ENCODE results near the gene FASTK.
A peak's percentile ranks its signal among the peaks of the same experiment; 100 is the strongest.

Gene FASTK

DNA sequence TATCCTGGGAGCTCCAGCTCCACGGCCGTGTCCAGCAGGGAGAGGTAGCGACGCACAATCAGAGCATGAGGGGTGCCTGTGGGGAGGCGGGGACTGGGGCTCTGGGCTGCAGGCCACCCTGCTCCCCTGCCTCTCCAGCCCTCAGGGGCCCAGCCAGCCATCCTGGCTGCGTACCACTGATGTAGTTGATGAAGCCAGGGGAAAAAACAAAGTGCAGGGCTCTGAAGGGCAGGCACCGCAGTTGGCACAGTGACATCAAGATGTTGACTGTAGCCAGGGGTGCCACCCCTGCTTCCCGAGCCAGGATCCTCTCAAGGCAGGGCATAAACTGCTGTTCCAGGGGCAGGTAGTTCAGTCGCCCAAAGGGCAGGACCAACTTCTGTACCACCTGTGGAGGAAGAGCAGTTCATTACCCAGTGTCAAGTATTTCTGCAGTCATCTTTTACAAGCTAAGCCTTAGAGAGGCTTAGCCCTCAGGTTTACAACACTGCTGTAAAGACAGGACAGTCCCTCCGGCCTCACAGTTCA is 2.8 kb downstream of the FASTK start:
- Mint-ChIP-seq H3K36me3 (ENCODE audit: low read depth) (peaks cover 19% of the 10 kb centered on the region), H3K27me3 (ENCODE audit: low read depth) (no peaks in the 10 kb centered on the region), H3K9me3 (no peaks in the 10 kb centered on the region), H3K27ac (peak overlapping the region; percentile 9 to 84 (median 82)), H3K4me1 (peaks cover 22% of the 10 kb centered on the region), H3K4me3 (peak overlapping the region; percentile 75 to 93 (median 91))
- TF ChIP-seq, protein P1, sequence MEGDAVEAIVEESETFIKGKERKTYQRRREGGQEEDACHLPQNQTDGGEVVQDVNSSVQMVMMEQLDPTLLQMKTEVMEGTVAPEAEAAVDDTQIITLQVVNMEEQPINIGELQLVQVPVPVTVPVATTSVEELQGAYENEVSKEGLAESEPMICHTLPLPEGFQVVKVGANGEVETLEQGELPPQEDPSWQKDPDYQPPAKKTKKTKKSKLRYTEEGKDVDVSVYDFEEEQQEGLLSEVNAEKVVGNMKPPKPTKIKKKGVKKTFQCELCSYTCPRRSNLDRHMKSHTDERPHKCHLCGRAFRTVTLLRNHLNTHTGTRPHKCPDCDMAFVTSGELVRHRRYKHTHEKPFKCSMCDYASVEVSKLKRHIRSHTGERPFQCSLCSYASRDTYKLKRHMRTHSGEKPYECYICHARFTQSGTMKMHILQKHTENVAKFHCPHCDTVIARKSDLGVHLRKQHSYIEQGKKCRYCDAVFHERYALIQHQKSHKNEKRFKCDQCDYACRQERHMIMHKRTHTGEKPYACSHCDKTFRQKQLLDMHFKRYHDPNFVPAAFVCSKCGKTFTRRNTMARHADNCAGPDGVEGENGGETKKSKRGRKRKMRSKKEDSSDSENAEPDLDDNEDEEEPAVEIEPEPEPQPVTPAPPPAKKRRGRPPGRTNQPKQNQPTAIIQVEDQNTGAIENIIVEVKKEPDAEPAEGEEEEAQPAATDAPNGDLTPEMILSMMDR (IDR thresholded peaks at IDR 0.05; ENCODE audit: unreplicated experiment in 3 of 3) = no peak

GRCh38 chr7:151076863-151077704 is 3.5 kb downstream of the FASTK start:
- no peak overlapping the region for H3K27ac Mint-ChIP-seq
- no peaks in the 10 kb centered on the region for H3K27me3 Mint-ChIP-seq (ENCODE audit: low read depth)
- H3K4me1 Mint-ChIP-seq = peaks cover 18% of the 10 kb centered on the region
- H3K4me3 Mint-ChIP-seq = peak overlapping the region in 2 of 3 experiments; percentile 19 to 25
- peaks cover 22% of the 10 kb centered on the region for H3K36me3 Mint-ChIP-seq (ENCODE audit: low read depth)
- TF ChIP-seq, protein P1 (IDR thresholded peaks at IDR 0.05; ENCODE audit: unreplicated experiment in 3 of 3) = peak in 1 of 3 experiments; percentile 30
- H3K9me3 Mint-ChIP-seq = no peaks in the 10 kb centered on the region

- Mint-ChIP-seq H3K4me1 (peaks cover 18% of the 10 kb centered on the region), H3K36me3 (ENCODE audit: low read depth) (peaks cover 26% of the 10 kb centered on the region), H3K4me3 (no peak overlapping the region), H3K27ac (no peak overlapping the region), H3K9me3 (no peaks in the 10 kb centered on the region), H3K27me3 (ENCODE audit: low read depth) (no peaks in the 10 kb centered on the region)
- TF ChIP-seq, protein P1 (IDR thresholded peaks at IDR 0.05; ENCODE audit: unreplicated experiment in 3 of 3) = no peak
These were observed 4.6 kb downstream of the FASTK start for GRCh38 chr7:151075978-151076426.

DNA sequence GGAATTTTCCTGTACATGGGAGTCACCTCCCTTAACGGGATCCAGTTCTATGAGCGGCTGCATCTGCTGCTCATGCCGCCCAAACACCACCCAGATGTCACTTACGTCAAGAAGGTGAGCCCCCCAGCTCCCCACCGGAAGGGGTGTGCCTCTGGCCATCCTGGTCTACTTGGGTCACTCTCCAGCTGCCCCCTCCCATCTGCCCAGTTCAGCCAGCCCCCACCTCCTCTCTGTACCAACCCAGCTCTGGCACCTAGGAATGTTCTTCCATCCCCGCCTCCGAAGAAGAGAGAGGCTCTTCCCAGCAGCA is 5.0 kb downstream of the FASTK start:
- TF ChIP-seq, protein P1 (IDR thresholded peaks at IDR 0.05; ENCODE audit: unreplicated experiment in 3 of 3) = no peak
- H3K4me3 Mint-ChIP-seq = peak overlapping the region in 2 of 3 experiments; percentile 14 to 37
- peaks cover 26% of the 10 kb centered on the region for H3K36me3 Mint-ChIP-seq (ENCODE audit: low read depth)
- no peaks in the 10 kb centered on the region for H3K9me3 Mint-ChIP-seq
- no peak overlapping the region for H3K27ac Mint-ChIP-seq
- no peaks in the 10 kb centered on the region for H3K27me3 Mint-ChIP-seq (ENCODE audit: low read depth)
- peaks cover 18% of the 10 kb centered on the region for H3K4me1 Mint-ChIP-seq

DNA sequence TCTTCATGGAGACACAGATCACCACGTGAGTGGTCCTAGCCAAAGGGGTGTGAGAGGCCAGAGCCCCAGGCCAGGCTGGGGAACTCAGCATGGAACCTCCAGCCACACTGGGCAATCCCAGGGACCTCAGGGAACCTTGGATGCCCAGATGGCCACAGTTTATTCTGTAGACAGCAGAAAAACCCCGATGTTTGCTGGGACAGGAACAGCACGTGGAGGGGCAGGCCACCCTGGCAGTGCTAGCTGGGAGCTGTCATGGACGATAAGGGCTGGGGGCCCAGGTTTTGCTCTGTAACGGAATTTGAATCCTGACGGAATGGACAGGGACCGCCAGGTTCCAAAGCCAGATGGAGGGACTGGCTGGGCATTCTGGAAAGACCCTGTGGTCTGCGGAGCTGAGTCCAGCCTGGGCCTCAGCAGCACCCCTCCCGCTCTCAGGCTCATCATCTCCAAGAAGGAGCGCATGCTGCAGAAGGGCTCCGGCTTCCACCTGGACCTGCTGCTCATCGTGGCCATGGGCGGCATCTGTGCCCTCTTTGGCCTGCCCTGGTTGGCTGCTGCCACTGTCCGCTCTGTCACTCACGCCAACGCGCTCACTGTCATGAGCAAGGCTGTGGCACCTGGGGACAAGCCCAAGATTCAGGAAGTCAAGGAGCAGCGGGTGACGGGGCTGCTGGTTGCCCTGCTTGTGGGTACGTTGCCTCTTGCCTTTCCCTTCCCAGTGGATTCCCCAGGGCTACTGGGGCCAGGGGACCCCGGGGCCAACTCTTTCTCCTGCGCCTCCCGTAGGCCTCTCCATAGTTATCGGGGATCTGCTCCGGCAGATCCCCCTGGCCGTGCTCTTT is 5.6 kb downstream of the FASTK start:
- Mint-ChIP-seq H3K27me3 (ENCODE audit: low read depth) (no peaks in the 10 kb centered on the region), H3K36me3 (ENCODE audit: low read depth) (peaks cover 26% of the 10 kb centered on the region), H3K4me3 (peak overlapping the region in 2 of 3 experiments; percentile 14 to 37), H3K9me3 (no peaks in the 10 kb centered on the region), H3K4me1 (peaks cover 17% of the 10 kb centered on the region), H3K27ac (no peak overlapping the region)
- TF ChIP-seq, protein P1 (IDR thresholded peaks at IDR 0.05; ENCODE audit: unreplicated experiment in 3 of 3) = no peak

Data from nephron (organoid).